BE2C (cell line): ENCODE results near the gene ABCA2.

Source experiments
- DNase-seq: peaks from one replicate; pipeline ENCODE4 v3.0.0-alpha.2; 2020
- H3K27me3 ChIP-seq: fragments of 250-450 bp; sonication (Bioruptor Pico); 2 replicates; pipeline ENCODE4 v1.5.1; 2020; ENCODE audit warnings: mild to moderate bottlenecking
- H3K36me3 ChIP-seq: fragments of 250-450 bp; sonication (Bioruptor Pico); 2 replicates; pipeline ENCODE4 v1.5.1; 2020; ENCODE audit warnings: mild to moderate bottlenecking
- H3K4me1 ChIP-seq: fragments of 250-450 bp; sonication (Bioruptor Pico); 2 replicates; pipeline ENCODE4 v1.5.1; 2020
- H3K4me3 ChIP-seq: 2 replicates; pipeline ENCODE4 v1.5.1; 2011; ENCODE audit warnings: low read depth, low read length
- H3K9me3 ChIP-seq: fragments of 250-450 bp; sonication (Bioruptor Pico); 2 replicates; pipeline ENCODE4 v1.5.1; 2020
- CTCF ChIP-seq: IDR thresholded peaks from 2 replicates; pipeline ENCODE4 v1.5.1; 2012; ENCODE audit warnings: mild to moderate bottlenecking, low read depth, low read length

ABCA2 gene

GRCh38 chr9:136958898-136959850 is 68.9 kb downstream of the ABCA2 start:
- Histone ChIP-seq H3K9me3 (no peaks in the 10 kb centered on the region), H3K4me1 (no peaks in the 10 kb centered on the region), H3K4me3 (no peak overlapping the region), H3K36me3 (no peaks in the 10 kb centered on the region), H3K27me3 (no peaks in the 10 kb centered on the region)
- TF ChIP-seq CTCF = no peak
- DNase-seq = no peak

- DNase-seq = no peak
- no peaks in the 10 kb centered on the region for H3K9me3 ChIP-seq
- TF ChIP-seq CTCF = no peak
- H3K4me1 ChIP-seq = no peaks in the 10 kb centered on the region
- no peaks in the 10 kb centered on the region for H3K36me3 ChIP-seq
- H3K27me3 ChIP-seq = no peaks in the 10 kb centered on the region
- no peak overlapping the region for H3K4me3 ChIP-seq
Measured at GRCh38 chr9:136958473-136958872, 69.6 kb downstream of the ABCA2 start.

- Histone ChIP-seq H3K36me3 (no peaks in the 10 kb centered on the region), H3K27me3 (no peaks in the 10 kb centered on the region), H3K9me3 (no peaks in the 10 kb centered on the region), H3K4me1 (no peaks in the 10 kb centered on the region), H3K4me3 (no peak overlapping the region)
- no peak for DNase-seq
- no peak for TF ChIP-seq CTCF
Measured at GRCh38 chr9:136957901-136958300, 70.1 kb downstream of the ABCA2 start.

- Histone ChIP-seq H3K36me3 (no peaks in the 10 kb centered on the region), H3K4me1 (no peaks in the 10 kb centered on the region), H3K4me3 (no peak overlapping the region), H3K27me3 (no peaks in the 10 kb centered on the region), H3K9me3 (no peaks in the 10 kb centered on the region)
- DNase-seq = no peak
- no peak for TF ChIP-seq CTCF
Measured at GRCh38 chr9:136957461-136957860, 70.6 kb downstream of the ABCA2 start.
